NCI-H2029 treated with DMSO at 0.1 percent for 48 hours (cell line): Measurements from ENCODE around the gene KIAA1217.
A peak's percentile ranks its signal among the peaks of the same experiment; 100 is the strongest.
"Not testable (repeated sequence)": the region's sequence is repeated elsewhere in the genome, so short reads cannot be mapped to it uniquely, and the experiment has no call there.

Experiments used
- DNase-seq: peaks from one replicate; lab custom pipeline; 2025; lab: John Stamatoyannopoulos, UW

Gene KIAA1217

DNA sequence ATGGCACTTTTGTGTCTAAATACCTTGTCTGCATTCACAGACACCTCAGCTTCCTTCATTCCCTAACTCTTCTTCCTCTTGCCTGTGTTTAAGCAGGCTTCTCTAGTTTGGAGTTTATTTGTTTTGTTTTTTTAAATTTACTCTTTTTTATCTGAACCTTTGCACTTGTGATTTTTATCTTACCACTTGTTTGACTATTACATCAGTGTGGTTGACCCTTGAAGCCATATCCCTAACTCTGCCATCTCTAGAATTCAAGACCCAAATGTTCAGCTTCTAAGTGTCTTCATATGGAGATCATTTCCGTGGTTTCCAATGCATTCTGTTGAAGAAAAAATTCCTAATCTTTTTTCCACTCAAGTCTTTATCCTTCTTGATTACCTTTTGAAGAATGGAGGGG lies 233.3 kb downstream of the KIAA1217 start:
- DNase-seq = no peak

GRCh38 chr10:24442641-24443174 lies 233.8 kb downstream of the KIAA1217 start:
- not testable (repeated sequence) for DNase-seq

DNA sequence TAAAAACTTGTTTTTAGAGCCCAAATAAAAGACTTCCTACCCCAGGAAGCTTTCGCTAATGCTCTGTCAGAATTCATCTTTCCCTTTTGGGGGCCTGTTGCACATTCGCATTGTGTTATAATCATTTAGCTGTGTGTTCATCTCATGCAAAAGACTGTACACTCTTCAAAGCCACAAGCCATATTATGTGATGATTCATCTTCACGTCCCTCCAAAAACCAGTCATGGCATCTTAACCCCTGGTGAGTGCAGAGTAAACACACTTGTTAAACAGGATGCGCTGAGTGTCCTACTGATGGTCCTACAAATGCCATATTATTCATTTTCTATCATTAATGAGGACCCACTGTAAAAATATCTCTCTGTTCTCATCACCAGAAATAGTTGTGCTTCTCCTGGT lies 235.4 kb downstream of the KIAA1217 start:
- DNase-seq = peak; percentile 45

DNA sequence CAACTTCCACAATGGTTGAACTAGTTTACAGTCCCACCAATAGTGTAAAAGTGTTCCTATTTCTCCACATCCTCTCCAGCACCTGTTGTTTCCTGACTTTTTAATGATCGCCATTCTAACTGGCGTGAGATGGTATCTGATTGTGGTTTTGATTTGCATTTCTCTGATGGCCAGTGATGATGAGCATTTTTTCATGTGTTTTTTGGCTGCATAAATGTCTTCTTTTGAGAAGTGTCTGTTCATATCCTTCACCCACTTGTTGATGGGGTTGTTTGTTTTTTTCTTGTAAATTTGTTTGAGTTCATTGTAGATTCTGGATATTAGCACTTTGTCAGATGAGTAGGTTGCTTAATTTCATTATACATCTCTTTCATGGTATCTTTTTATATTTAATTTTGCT lies 237.0 kb downstream of the KIAA1217 start:
- DNase-seq = not testable (repeated sequence)

DNA sequence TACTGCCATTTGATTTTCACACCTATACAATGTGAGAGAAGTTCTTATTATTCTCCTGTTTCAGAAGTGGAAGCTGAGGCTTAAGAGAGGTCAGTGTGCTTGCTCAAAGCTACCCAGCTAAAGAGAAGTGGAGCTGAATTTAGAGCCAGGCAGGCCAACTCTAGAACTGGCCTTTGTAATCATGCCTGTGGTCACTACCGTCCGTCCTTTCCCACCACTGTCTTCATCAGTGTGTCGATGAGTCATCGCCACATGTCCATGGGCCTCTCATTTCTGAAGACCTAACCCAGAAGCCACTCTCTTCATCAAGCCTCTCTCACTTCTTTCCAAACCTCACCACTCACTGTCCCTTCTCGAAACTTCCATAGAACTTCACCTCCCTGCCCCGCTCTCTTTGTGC lies 237.8 kb downstream of the KIAA1217 start:
- DNase-seq = no peak

DNA sequence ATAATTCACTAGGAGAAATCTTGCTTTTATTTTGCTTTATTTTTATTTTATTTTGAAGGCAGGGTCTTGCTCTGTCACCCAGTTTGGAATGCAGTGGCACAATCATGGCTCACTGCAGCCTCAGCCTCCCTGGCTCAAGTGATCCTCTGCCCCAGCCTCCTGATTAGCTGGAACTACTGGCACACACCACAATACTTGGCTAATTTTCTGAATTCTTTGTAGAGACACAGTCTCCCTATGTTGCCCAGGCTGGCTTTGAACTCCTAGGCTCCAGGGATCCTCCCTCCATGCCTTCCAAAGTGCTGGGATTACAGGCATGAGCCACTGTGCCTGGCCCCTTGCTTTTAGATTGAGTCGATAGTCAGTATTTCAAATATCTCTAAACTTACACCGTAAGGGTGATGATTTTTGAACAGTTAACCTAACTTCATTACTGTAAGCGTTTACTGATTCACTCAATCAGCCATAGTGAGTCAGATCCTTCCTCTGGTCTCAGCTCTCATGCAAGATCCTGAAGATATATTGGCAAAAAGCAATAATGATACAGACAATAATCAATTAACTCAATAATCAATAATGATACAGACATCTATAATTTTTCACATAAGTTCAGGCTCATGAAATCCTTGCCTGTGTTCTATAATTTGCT lies 239.5 kb downstream of the KIAA1217 start:
- no peak for DNase-seq

- DNase-seq = no peak
These were observed 240.4 kb downstream of the KIAA1217 start for GRCh38 chr10:24449321-24449740.

GRCh38 chr10:24449769-24450310 lies 240.9 kb downstream of the KIAA1217 start:
- DNase-seq = no peak

DNA sequence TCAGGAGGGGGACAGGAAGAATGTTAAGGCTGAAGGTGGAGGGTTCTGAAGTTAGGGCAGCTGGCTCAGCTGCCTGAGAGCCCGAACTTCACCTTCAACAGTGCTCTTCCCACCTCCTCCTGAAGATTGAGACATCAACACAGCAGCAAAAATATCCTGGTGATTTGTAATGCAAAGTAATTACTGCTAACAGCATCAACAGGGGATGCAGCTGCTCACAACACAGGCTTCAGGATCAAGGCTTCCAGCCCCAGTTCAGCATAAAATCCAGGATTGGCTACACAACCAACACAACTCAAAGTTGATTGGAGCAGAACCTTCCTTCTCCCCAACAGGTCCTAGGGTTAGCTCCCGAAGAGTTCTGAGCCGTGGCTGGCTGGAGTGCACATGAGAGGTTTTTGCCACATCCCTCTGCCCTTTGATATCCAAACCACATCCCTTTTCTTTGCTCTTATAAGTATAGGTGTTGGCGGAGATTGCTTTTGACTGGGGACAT lies 242.4 kb downstream of the KIAA1217 start:
- no peak for DNase-seq

- DNase-seq = no peak
These were observed 243.1 kb downstream of the KIAA1217 start for GRCh38 chr10:24452030-24452429.

GRCh38 chr10:24453404-24453830 lies 244.5 kb downstream of the KIAA1217 start:
- no peak for DNase-seq

GRCh38 chr10:24453973-24454372 lies 245.0 kb downstream of the KIAA1217 start:
- DNase-seq = no peak

DNA sequence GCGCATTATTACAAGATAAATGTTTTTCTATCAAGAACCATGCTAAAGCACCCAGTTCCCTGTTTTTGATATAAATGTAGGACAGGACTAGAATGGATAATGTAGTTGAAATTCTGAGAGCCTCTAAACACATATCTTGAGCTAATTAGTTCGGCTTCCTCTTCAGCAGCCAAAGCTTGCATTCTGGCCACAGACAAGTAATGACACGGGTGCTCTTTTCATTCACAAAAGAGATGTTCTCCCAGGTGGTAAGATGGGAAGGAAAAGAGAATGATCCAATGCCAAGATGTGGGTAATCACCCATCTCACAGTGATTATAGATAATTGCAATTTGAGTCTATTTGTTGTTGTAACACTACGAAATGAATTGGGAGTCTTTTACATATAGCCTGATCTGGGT lies 246.5 kb downstream of the KIAA1217 start:
- no peak for DNase-seq

DNA sequence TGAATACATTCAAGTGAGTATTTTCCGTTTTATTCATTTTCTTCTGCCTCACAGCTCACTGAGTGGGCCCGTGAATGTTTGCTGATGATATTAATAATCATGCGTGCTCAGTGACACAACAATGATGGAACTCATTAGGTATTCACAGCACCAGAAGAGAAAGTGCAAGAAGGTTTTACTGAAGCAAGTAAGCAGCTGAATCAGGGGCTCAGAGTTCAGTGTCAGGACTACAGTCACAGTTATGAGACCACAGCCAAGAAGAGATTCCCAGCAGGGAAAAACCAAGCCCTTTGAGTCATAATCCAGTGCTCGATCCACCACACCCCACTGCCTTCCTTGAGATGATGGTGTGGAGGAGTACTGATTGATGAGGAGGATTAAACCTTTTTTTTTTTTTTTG lies 247.4 kb downstream of the KIAA1217 start:
- DNase-seq = no peak

DNA sequence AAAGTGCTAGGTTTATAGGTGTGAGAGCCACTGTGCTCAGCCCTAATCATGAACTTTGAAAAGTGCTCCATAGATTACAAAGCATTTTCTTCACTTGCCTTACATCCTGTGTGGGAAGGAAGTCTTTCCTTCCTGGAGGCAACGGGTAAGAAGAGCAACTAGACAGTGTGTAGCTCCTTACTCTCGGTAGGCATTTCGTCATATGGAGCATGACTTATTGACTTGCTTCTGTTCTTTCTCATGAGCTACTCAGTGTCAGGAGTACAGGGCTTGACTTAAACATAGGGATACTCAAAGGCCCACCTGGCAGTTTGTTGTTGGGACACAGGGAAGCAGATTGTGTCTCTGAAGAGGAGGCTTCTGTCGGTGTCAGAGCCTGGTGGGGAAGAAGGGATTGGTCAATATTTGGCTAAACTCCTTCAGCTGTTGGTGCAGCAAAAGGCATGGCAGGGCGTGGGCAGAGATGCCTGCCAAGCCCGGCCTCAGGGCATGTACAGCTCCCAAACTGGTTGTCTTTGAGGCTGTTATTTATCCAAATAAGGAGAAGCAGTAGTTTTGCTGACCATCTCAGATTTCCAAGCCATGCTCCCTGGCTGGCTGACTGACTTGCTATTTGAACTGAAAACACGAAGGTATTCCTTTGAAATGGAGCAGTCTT lies 248.9 kb downstream of the KIAA1217 start:
- no peak for DNase-seq

GRCh38 chr10:24459836-24460235 lies 250.9 kb downstream of the KIAA1217 start:
- no peak for DNase-seq

- no peak for DNase-seq
These were observed 253.4 kb downstream of the KIAA1217 start for GRCh38 chr10:24462291-24462813.

- DNase-seq = no peak
These were observed 254.1 kb downstream of the KIAA1217 start for GRCh38 chr10:24462889-24463552.

GRCh38 chr10:24463611-24464426 lies 254.9 kb downstream of the KIAA1217 start:
- DNase-seq = peak; percentile 30

- DNase-seq = peak; percentile 15
These were observed 256.4 kb downstream of the KIAA1217 start for GRCh38 chr10:24465124-24465874.
